Hypothalamus (tissue), 51 donors: ENCODE data around the gene SLC2A4.
"Not testable (repeated sequence)": the region's sequence is repeated elsewhere in the genome, so short reads cannot be mapped to it uniquely, and the experiment has no call there.

ENCODE experiments used
- DNase-seq, 51 donors: peaks; one replicate each; lab custom pipeline; 2025; lab: John Stamatoyannopoulos, UW

Gene SLC2A4

GRCh38 chr17:7318121-7318860 is 36.8 kb downstream of the SLC2A4 start:
- DNase-seq, result no peak

GRCh38 chr17:7321466-7321865 is 39.9 kb downstream of the SLC2A4 start:
- no peak for DNase-seq

GRCh38 chr17:7322520-7323194 is 41.1 kb downstream of the SLC2A4 start:
- DNase-seq, result no peak

GRCh38 chr17:7323731-7324437 is 42.4 kb downstream of the SLC2A4 start:
- DNase-seq, result peak in 8 of 51 donors; percentile 4 to 47 (median 15)

- no peak for DNase-seq
These were observed 42.9 kb downstream of the SLC2A4 start for GRCh38 chr17:7324438-7324779.

GRCh38 chr17:7325031-7325528 is 43.6 kb downstream of the SLC2A4 start:
- no peak for DNase-seq

- no peak for DNase-seq
These were observed 44.7 kb downstream of the SLC2A4 start for GRCh38 chr17:7326186-7326585.

- no peak for DNase-seq
These were observed 45.5 kb downstream of the SLC2A4 start for GRCh38 chr17:7327056-7327455.

GRCh38 chr17:7327501-7327900 is 46.0 kb downstream of the SLC2A4 start:
- DNase-seq, result no peak

GRCh38 chr17:7328009-7328408 is 46.5 kb downstream of the SLC2A4 start:
- no peak for DNase-seq

- peak in 3 of 51 donors; percentile 40 to 67 (median 53) for DNase-seq
These were observed 47.4 kb downstream of the SLC2A4 start, which contains the start of gene NEURL4 for GRCh38 chr17:7328840-7329373. Gene NEURL4 (minus strand): TSS chr17:7329335. CDS start chr17:7329312, 23 bp downstream.

- DNase-seq, result peak; percentile 85 to 100 (median 96)
These were observed 48.0 kb downstream of the SLC2A4 start for GRCh38 chr17:7329374-7329996.

- peak in 43 of 51 donors; percentile 52 to 89 (median 74) for DNase-seq
These were observed 48.6 kb downstream of the SLC2A4 start for GRCh38 chr17:7329997-7330637.

GRCh38 chr17:7330638-7331015 is 49.1 kb downstream of the SLC2A4 start:
- no peak for DNase-seq

GRCh38 chr17:7332111-7332510 is 50.6 kb downstream of the SLC2A4 start:
- no peak for DNase-seq

- DNase-seq, result not testable (repeated sequence)
These were observed 51.1 kb downstream of the SLC2A4 start for GRCh38 chr17:7332600-7333069.

GRCh38 chr17:7334938-7335538 is 53.5 kb downstream of the SLC2A4 start:
- no peak for DNase-seq

GRCh38 chr17:7335765-7336164 is 54.2 kb downstream of the SLC2A4 start:
- not testable (repeated sequence) for DNase-seq
